Kidney (tissue), 14 donors: ENCODE results near the gene DYNLT5. TPM values are rescaled to one million over a fixed set of nuclear protein-coding genes. Genes with fewer than 3 reads are reported as not detected.

Source experiments
- DNase-seq, 5 donors: peaks; one replicate each; pipeline ENCODE4 v3.0.0-alpha.2; 2013 to 2020
- FAIRE-seq: peaks from 2 replicates; lab custom pipeline; 2012; peaks lifted over from hg19 to GRCh38; lab: Jason Lieb, UNC
- H3K27ac ChIP-seq, 2 donors: one replicate each; pipeline ENCODE4 v1.7.0; 2013; ENCODE audit warnings: low read depth in 2 of 2, low read length in 2 of 2, inconsistent platforms in 1 of 2
- H3K27me3 ChIP-seq: one replicate; pipeline ENCODE4 v1.7.1; 2013; ENCODE audit warnings: low read length, inconsistent platforms; ENCODE audit not compliant: control insufficient read depth, insufficient read depth
- H3K36me3 ChIP-seq, 3 donors: one replicate each; pipeline versions ENCODE4 v1.7.0 to v1.7.1; 2013; ENCODE audit warnings: low read length in 3 of 3, control low read depth in 1 of 3, inconsistent platforms in 1 of 3; ENCODE audit not compliant: insufficient read depth in 3 of 3, control insufficient read depth in 2 of 3
- H3K4me1 ChIP-seq, 3 donors: one replicate each; pipeline versions ENCODE4 v1.7.0 to v1.7.1; 2013; ENCODE audit warnings: low read length in 3 of 3, inconsistent platforms in 1 of 3, low read depth in 1 of 3; ENCODE audit not compliant: control insufficient read depth in 2 of 3, insufficient read depth in 2 of 3
- H3K4me3 ChIP-seq, 3 donors: one replicate each; pipeline versions ENCODE4 v1.7.0 to v1.8.1; 2013; ENCODE audit warnings: low read length in 3 of 3, control low read depth in 1 of 3, inconsistent platforms in 1 of 3
- H3K9ac ChIP-seq, 3 donors: one replicate each; pipeline versions ENCODE4 v1.7.0 to v1.7.1; 2013; ENCODE audit warnings: low read length in 3 of 3, control low read depth in 1 of 3, inconsistent platforms in 1 of 3
- H3K9me3 ChIP-seq, 3 donors: one replicate each; pipeline versions ENCODE4 v1.7.0 to v1.7.1; 2013; ENCODE audit warnings: low read length in 3 of 3, control low read depth in 1 of 3, inconsistent platforms in 1 of 3; ENCODE audit not compliant: control insufficient read depth in 2 of 3, insufficient read depth in 1 of 3
- intact Hi-C: fragments of 100-400 bp; cut with DNase I; formaldehyde crosslinking; loops from one replicate; pipeline ENCODE4 v1.11.1; 2022
- polyA plus RNA-seq: library from polyadenylated mRNA; stranded (reverse); fragments of 350-450 nt; fragmentation: Illumina TruSeq; extraction: RNeasy Lipid Tissue Mini Kit (QIAGEN cat#74804); gene quantifications from one replicate; pipeline ENCODE4 v1.2.3, GENCODE V29; 2014; ENCODE audit warnings: low read depth, low replicate concordance; ENCODE audit not compliant: insufficient read depth
- total RNA-seq: library from RNA; stranded (reverse); fragmentation: NEBNext Ultra II Directional; extraction: Animal tissue kit (Norgen Biotek cat#: 25700); gene quantifications from one replicate; pipeline ENCODE4 v1.2.1, GENCODE V29; 2021
- TF ChIP-seq, protein P1 (sequence below): IDR thresholded peaks from 3 replicates; pipeline ENCODE4 v1.5.1; 2012; ENCODE audit warnings: mild to moderate bottlenecking, moderate library complexity, borderline replicate concordance; ENCODE audit not compliant: insufficient read depth; ENCODE audit errors: extremely low read depth
- donor health status: control.
- donor health status: control.
- donor health status: control.
- donor health status: control.
- donor health status: control.
- donor health status: DM: yes; HTN: yes; CAD: no.
- donor health status: Normal renal cell carcinoma (clear cell type).

DYNLT5 gene
- total and polyA plus RNA-seq, 2 donors from 2014 or later: 0.41 to 1.4 TPM

DNA sequence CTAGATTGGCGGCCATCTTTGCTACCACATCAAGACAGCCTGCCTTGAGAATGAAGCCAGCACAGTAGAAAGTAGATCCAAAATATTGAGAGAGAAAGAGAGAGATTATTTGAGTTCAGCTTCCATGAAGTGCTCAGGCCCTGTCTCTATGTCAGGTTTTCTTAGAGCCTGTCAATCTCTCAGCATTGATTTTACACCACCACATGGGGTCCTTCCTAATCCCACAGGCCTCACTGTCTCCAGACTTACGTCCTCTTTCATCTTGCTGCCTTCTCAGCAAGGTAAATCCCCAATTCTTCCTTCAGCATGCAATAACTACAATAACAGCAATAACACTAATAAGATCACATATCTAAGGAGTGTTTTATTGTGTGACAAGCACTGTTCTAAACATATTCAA is 21.0 kb downstream of the DYNLT5 start:
- DNase-seq (no peak), FAIRE-seq (no peak)
- intact Hi-C loops: no loop called here
- no peak overlapping the region for H3K27ac ChIP-seq
- H3K27me3 ChIP-seq: no peaks in the 10 kb centered on the region
- H3K9ac ChIP-seq: no peak overlapping the region
- TF ChIP-seq, protein P1, sequence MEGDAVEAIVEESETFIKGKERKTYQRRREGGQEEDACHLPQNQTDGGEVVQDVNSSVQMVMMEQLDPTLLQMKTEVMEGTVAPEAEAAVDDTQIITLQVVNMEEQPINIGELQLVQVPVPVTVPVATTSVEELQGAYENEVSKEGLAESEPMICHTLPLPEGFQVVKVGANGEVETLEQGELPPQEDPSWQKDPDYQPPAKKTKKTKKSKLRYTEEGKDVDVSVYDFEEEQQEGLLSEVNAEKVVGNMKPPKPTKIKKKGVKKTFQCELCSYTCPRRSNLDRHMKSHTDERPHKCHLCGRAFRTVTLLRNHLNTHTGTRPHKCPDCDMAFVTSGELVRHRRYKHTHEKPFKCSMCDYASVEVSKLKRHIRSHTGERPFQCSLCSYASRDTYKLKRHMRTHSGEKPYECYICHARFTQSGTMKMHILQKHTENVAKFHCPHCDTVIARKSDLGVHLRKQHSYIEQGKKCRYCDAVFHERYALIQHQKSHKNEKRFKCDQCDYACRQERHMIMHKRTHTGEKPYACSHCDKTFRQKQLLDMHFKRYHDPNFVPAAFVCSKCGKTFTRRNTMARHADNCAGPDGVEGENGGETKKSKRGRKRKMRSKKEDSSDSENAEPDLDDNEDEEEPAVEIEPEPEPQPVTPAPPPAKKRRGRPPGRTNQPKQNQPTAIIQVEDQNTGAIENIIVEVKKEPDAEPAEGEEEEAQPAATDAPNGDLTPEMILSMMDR: no peak
- no peaks in the 10 kb centered on the region for H3K9me3 ChIP-seq
- H3K4me1 ChIP-seq: no peaks in the 10 kb centered on the region
- no peak overlapping the region for H3K4me3 ChIP-seq
- H3K36me3 ChIP-seq: no peaks in the 10 kb centered on the region

DNA sequence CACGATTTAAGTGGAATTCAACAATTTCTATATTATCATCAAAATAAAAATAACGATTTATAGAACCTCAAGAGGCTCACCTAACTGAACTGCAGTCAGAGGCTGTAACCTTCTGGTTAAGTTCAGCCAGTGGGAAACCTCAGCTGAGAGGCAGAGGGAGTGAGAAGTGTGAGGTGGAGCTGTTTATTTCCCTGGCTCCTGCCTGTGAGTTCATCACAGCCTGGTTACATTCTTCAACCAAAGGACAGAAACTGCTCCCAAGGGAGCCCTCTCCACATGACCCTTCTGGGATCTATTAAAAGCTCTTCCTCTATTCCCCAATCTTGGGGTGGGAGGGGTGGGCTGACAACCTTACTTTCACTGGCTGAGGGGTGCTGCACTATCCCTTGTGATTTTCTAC is 22.2 kb downstream of the DYNLT5 start:
- no peaks in the 10 kb centered on the region for H3K9me3 ChIP-seq
- no peak for DNase-seq
- H3K27me3 ChIP-seq: no peaks in the 10 kb centered on the region
- FAIRE-seq: no peak
- intact Hi-C loops: no loop called here
- H3K4me1 ChIP-seq: no peaks in the 10 kb centered on the region
- no peak overlapping the region for H3K4me3 ChIP-seq
- no peaks in the 10 kb centered on the region for H3K36me3 ChIP-seq
- TF ChIP-seq, protein P1: no peak
- H3K27ac ChIP-seq: no peak overlapping the region
- no peak overlapping the region for H3K9ac ChIP-seq

DNA sequence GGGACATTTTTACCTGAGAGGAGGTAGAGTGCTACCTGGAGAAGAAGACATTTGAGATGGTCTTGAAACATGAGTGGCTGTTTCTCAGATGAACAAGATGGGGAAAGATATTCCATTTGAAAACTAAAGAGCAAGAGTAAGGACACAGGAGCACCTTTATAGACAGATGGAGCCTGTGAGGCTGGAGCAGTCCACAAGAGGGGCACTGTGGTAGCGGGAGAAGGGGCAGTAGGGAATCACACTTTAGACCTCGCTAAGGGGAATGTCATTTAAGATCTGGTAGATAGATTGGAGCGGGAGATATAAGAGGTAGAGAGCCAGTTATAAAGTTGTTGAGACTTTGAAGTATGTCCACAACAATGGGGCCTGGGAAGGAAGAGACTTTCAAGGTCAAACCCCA is 23.4 kb downstream of the DYNLT5 start:
- H3K27ac ChIP-seq: no peak overlapping the region
- H3K36me3 ChIP-seq: no peaks in the 10 kb centered on the region
- no peak overlapping the region for H3K4me3 ChIP-seq
- DNase-seq (no peak), FAIRE-seq (no peak)
- no peaks in the 10 kb centered on the region for H3K27me3 ChIP-seq
- H3K9ac ChIP-seq: no peak overlapping the region
- intact Hi-C loops: no loop called here
- no peaks in the 10 kb centered on the region for H3K9me3 ChIP-seq
- H3K4me1 ChIP-seq: no peaks in the 10 kb centered on the region
- TF ChIP-seq, protein P1: no peak

DNA sequence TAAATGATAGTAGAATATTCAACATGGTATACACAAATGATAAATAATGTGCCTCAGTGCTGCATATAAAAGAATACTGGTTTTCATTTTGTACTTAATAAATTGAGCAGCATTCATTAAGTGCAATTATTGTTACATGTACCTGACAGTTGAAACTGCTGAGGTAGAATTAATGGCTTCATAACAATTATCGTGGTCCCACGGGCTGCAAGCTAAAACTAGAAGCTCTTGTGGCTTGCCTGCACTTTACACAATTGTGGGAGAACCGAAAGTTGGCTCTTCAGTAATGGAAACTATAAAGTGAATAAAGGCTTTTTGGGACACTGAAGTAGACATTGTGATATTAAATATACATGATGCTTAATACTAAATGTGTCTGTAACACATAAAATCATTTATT is 25.6 kb downstream of the DYNLT5 start:
- FAIRE-seq: no peak
- Histone ChIP-seq H3K27me3 (no peaks in the 10 kb centered on the region), H3K36me3 (no peaks in the 10 kb centered on the region), H3K27ac (no peak overlapping the region), H3K9me3 (no peaks in the 10 kb centered on the region), H3K4me1 (no peaks in the 10 kb centered on the region), H3K9ac (no peak overlapping the region), H3K4me3 (no peak overlapping the region)
- TF ChIP-seq, protein P1: no peak
- intact Hi-C loops: no loop called here
- DNase-seq: peak in 1 of 5 donors; percentile 8
